ENCODE measurements around the gene WFIKKN2.
"Not testable (repeated sequence)": the region's sequence is repeated elsewhere in the genome, so short reads cannot be mapped to it uniquely, and the experiment has no call there.

WFIKKN2 gene

DNA sequence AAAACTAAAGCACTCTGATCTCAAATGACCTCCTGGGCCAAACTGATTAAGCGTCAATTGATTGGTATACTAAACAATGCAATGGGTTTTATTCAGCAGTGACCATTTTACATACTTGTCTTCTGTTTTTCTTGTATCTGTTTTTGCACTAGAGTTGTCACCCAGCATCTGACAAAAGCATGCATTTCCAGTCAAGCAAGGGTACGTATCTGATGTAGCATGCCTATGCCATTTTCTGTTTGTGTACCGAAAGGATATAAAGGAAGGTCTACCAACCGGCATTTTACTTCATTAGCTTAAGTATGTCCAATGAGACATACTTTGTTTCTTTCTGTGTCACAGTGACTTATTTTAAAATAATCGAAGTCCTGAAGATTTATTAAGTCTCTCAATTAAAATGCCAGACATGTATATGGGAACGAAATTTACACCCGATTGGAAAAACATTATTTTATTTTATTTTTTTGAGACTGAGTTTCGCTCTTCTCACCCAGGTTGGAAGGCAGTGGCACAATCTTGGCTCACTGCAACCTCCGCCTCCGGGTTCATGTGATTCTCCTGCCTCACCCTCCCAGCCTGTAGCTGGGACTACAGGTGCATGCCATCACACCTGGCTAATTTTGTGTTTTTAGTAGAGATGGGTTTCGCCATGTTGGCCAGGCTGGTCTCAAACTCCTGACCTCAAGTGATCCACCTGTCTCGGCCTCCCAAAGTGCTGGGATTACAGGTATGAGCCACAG lies 23.3 kb downstream of the WFIKKN2 start:
- no peak for DNase-seq

DNA sequence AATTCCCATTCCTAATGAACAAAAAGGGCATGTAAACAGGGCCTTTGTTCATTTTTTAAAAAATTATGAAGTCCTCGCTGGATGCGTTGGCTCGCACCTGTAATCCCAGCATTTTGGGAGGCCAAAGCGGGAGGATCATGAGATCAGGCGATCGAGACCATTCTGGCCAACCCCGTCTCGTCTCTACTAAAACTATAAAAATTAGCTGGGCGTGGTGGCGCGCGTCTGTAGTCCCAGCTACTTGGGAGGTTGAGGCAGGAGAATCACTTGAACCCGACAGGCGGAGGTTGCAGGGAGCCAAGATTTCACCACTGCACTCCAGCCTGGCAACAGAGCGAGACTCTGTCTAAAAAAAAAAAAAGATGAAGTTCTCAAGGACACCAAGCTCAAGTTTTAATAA lies 24.3 kb downstream of the WFIKKN2 start:
- not testable (repeated sequence) for DNase-seq

DNA sequence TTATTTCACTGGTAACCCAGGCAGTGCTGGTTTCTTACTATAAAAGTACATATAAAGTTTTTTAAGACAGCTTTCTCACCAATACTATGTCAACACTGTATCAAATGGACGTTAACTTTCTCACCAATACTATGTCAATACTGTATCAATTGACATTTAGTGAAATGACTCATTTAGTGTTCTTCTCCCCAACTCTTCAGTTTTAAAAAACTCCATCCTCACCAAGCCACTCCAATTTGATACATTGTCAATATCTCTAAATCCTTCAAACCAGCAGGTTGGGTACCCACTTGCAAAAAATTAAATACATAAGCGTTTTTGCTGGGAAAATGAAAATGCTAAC lies 25.9 kb downstream of the WFIKKN2 start:
- no peak for DNase-seq

DNA sequence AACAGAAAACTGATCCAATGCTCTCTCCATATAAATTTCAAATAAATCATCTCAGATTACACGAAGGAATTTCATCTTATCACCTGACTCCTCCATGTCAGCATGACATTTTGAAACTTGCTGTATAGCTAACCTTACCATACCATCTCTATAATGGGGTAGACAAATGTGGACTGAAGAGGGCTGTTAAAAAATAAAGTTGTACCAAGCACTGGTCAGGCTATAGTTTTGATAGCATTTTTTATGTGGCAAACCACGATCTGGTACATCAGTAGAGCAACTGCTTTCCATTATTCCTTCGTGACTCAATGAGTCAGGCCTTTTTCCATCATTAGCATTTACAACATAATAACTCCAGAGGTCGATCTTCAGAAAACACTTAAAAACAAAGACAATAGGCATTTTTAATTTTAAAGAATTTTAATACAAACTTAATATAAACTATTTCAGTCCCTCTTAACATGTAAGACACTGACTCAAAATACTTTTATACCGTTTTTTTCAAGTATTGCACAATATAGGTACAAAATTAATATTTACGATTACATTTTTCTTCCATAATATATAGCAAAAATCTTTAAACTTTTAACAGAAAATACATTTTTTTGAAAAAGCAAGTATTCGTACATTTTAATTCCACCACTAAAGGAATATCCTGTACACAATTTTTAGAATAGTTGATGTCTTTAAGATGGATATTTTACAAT lies 26.6 kb downstream of the WFIKKN2 start:
- no peak for DNase-seq

DNA sequence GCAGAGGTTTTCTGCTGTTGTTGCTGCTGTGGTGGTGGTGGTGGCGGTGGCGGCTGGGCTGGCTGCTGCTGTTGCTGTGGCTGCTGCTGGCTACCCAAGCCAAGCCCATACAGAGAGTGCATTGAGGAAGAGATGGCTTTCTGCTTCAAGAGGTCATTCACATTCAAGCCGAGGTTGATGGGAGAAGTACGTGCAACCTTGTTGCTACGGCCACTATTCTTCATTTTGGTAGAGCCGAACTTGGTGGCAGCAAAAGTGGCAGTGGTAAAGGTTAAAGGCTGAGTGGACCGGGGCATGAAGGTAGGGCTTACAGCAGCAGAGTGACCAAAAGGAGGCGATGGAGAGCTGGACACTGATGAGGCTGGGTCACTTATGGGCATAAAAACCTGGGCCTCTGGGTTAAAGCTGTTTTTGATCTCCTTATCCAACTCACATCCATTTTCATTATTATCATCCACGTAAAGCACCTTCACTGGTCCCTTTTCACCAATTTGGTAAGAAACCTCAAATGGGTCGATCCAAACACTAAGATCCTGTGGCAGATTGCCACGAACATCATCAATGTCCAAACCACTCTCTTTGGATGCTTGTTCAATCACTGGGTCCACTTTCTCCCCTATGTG lies 27.9 kb downstream of the WFIKKN2 start:
- peak; percentile 36 for DNase-seq

DNA sequence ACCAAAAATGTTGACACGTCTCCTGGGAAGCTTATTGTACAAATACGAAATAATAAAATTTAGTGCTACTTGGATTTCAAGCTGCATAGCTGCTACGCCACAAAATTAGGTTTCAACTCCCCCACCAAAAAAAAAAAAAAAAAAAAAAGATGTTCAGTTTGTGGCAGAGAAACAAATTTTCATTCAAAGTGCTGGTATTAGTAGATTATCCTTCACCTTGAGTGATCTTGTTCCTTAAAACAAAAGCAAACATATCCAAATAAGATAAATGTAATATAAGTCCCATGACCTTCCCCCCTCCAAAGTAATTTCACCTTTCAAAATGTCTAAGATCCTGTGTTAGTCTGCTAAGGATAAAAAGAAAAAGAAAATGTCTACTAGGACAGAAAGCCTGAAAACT lies 28.5 kb downstream of the WFIKKN2 start:
- DNase-seq, result no peak

DNA sequence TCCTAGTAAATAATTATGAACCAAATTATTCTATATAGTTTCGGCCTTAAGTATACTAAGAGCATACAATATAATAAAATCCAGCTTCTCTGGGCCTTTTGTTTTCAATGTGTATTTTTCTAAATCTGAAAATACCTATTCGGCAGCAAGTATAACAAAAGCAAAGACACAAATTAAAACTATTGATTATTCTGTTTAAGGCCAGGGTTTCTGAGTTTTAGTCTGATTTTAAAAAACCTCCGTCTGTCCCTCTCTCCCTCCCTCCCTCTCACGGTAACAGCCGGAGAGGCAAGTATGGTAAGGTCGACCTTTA lies 29.3 kb downstream of the WFIKKN2 start:
- DNase-seq, result no peak

DNA sequence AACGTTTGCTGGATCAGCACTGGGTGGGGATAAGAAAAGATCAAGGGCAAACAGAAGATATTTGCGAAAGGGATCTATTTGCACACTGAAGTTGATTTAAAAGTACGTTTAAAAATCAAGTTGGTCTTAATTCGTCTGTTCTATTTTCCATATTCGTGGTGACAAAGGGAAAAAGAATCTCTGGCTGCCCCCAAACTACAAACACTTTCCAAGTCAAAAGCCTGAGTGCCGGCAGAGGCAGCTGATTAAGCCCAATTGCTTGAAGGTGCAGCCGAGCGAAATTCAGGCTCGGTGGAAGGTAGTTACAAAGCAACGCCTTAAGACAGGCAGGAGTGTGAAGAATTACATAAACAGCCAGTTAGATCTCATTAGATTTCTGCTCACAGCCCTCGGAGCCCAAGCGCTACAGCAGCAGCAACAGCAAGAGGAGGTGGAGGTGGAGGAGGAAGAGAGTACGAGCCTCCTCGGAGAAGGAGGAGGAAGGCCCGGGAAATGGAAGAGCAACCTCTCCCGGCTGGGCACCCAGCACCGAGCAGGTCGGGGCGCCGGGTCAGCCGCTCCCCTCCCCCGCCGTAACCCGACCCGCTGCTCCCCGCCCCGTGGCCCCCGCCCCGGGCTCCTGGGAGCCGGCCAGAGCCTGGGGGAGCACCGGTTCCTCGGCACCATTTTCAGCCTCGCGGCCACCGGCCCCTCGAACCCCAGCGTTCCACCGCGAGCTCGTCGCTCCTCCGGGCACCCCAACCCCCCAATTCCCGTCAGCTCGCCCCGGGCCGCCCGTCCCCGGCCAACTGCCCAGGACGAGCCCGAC lies 29.9 kb downstream of the WFIKKN2 start:
- peak; percentile 48 for DNase-seq

DNA sequence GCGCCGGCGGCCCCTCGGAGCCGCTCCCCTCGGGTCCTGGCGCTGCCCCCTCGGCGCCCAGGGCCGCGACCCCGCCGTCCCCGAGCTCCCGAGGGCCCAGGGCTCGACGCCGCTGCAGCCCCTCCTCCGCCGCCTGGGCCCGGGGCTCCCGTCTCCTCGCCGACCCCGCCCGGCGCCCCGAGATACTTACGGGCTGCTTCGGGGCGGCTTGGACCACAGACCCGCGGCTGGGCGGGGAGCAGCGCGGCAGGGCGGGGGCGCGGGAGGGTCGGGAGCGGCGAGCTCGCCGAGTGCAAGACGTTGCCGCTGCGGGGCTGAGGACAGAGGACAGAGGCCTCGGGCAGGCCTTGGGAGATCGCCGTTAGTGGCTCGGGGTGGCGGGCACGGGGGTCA lies 30.5 kb downstream of the WFIKKN2 start:
- DNase-seq, result no peak

DNA sequence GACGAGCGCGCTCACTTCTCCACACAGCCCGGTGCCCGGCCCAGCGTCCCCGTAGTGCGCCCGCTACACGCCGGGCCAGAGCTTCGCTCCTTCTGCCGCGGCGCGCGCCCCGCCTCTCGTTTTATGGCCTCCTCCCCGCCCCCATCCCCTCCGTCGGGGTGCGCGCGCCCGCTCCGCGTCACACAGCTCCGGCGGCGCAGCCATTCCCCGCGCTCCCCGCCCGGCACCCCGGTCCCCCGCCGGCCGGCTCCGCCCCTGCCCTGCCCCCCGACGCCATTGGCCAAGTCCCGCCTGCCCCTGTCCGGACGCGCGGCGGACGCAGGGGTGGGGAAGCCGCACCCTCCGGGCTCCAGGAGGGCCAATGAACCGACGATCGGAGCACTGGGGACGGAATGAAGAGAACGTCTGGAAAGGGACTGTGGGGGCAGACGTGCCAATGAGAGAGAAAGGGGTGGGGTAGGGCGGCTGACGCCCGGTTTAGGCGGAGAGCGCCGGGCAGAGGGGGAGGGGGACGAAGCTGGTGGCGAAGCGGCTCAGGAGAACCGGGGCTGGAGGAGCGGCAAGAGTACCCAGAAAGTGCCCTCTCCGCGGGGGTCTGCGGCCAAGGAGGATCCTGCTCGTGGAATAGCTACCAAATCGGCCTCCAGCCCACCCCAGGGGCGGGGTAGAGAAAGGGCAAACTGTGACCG lies 31.0 kb downstream of the WFIKKN2 start, which contains the start of gene TOB1:
TOB1 (minus strand) TSS at position 94 of the 689 bp plus-strand sequence. CDS start 2,337 bp downstream, outside the sequence.
- peak; percentile 97 for DNase-seq

DNA sequence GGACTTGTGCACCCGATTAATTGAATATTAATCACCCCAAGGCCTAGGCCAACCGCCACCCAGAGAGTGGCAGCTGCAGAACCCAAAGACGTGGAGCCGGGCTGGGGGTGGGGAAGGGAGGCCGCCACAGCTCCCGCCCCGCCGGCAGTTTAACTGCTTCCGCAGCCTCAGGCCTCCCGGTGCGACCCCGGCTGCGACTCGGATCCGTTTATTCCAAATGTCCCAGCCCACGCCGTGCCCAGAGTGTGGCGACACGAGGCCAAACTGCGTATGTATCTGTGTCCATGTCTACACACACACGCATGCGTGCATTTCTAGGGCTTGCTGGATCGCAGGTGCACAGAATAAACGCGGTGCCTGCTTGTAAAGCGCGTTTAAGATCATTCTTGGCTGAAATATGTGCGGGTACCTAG lies 31.6 kb downstream of the WFIKKN2 start:
- DNase-seq, result no peak

DNA sequence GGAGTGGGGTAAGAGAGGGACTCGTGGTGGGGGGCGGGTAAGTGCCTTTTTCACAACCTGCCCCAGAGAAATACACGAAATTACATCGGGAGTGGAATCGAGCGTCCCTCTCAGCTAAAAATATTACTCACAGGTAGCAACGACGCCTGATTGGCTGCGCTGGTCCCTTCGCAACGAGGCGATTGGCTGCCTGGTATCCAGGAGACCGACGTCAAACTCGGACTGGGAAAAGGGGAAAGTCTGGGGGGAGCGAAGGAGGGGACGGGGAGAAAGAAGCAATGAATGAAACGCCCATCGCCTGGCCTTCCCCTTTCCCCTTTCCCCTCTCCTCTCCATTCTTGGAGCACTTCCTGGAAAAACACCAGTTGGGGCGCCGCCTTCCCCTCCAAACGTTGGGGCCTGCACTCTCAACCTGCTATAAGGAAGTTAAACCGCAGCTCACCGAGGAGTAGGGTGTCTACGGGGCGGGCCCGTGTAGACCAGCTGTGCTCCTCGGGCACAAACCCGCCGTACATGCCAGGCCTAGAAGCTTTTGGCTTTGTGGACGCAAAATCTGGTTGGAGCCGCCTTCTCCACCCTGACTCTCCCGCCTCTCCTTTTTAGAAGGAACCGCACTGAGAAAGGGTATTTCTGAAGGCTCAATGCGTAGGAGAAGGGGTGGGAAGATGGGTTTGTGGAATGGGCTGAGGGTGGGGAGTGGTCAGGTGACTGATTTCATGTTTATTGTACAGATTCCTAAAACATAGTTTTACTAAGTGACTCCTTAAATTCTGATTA lies 32.2 kb downstream of the WFIKKN2 start:
- DNase-seq, result peak; percentile 89

DNA sequence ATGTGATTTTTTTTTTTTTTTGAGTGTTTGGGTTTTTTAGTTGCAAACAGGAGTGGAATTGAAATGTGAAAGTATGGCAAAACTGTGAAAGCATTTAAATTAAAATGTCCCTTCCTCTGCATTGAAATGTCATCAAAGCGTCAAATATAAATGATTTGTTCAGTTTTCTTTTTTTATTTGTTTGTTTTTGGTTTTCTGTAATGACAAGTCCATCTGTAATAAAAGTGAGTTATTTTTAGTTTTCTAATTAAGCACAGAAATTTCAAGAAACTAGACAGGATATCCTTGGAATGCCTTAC lies 32.7 kb downstream of the WFIKKN2 start:
- no peak for DNase-seq

DNA sequence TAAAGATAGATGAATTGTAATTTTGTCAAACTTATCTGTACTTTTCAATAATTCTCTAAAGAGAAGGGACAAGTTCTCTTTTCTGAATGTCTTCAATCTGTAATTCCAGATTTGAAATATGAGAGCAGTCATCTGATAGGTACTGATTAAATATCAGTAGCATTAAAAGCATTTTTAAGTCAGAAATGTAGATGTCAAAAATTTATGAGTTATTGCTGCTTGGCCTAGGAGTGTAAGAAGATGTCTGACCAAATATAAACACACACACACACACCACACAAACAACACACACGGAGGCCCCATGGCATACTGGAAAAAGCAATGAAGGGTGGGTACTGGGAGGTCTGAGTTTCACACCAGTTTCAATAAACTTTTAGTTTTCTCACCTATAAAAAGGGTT lies 33.2 kb downstream of the WFIKKN2 start:
- DNase-seq, result no peak

DNA sequence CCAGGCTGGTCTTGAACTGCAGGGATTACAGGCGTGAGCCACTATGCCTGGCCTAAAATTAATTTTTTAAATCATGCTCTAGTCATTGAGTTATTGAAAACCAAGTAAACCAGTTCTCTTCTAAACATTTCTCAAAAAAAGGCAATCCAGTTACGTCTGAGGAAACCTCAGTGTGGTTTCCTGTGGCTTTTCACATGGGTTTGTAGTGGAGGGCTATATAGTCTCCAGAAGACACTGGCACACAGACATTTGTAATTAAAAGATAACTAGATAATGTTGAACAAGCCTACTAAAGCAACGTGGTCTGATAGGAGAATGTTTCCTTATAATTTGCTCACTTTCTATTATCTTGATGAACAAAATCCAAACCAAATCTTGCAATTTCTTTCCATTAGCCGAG lies 36.0 kb downstream of the WFIKKN2 start:
- peak; percentile 17 for DNase-seq

DNA sequence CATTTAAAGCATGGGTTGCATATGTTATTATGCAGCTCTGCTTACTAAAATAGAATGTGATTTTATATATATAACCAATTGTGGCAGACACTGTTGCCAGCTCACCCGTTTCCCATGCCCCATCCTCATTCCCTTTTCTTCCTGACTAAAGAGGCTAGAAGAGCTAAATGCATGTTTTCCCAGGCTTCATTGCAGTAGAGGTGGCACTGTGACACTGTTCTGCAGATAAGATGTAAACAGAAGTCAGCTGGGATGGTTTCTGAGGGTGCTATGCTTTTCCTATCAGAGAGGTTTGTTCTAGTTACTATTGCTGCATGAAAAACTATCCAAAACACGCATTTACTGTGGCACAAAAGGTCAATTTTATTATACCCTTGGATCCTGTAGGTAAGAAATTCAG lies 36.5 kb downstream of the WFIKKN2 start:
- no peak for DNase-seq

DNA sequence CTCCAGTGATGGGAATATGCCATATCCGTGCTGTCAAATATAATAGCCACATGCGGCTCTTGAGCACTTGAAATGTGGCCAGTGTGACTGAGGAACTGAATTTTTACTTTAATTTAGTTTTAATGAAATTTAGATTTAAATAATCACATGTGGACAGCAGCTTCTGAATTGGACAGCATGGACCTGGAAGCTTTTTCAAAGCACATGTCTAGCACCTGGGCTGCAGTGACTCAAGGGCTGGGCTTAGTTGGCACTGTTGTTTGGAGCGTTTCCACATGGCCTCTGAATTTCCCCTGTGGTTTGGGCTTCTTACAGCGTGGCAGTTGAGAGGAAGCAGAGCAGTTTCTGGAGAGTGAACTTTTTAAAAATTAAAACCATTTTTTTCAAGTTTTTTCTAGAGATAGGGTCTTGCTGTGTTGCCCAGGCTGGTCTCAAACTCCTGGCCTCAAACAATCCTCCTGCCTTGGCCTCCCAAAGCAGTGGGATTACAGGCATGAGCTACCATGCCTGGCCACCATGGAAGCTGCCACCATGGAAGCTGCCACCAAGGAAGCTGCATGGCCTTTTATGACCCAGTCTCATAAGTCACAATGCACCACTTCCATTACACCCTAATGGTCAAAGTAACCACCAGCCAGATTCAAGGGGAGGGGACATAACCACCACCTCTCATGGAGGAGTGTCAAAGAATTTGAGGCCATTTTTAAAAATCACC lies 37.5 kb downstream of the WFIKKN2 start:
- DNase-seq, result peak; percentile 47

DNA sequence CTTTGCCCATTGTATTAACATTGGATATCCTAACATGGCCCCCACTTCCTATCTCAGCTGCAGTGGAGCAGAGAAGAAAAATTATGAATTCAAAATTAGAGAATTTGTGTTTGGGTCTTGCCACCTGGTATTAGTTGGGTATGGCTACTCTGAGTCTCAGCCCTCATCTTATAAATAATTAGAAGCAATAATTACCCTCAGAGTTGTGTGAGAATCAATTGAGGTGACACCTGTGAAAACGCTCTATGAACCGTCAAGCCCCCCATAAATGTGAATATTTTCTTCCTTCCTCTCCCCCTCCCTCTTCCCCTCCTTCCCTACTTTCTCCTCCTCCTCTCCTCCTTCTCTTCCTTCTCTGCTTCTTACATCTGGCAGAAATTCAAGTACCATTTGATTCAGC lies 39.7 kb downstream of the WFIKKN2 start:
- no peak for DNase-seq

DNA sequence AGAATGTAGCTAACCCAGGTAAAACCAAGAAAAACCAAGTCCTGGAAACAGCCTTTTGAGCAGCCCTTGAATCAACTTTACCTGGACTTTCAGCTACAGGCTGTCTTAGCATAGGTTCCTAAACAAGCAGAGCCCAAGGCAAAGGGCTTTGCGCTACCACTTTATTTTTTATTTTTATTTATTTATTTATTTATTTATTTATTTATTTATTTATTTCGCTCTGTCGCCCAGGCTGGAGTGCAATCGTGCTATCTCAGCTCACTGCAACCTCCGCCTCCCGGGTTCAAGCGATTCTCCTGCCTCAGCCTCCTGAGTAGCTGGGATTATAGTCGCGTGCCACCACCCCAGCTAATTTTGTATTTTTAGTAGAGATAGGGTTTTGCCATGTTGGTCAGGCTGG lies 41.7 kb downstream of the WFIKKN2 start:
- DNase-seq, result not testable (repeated sequence)

DNA sequence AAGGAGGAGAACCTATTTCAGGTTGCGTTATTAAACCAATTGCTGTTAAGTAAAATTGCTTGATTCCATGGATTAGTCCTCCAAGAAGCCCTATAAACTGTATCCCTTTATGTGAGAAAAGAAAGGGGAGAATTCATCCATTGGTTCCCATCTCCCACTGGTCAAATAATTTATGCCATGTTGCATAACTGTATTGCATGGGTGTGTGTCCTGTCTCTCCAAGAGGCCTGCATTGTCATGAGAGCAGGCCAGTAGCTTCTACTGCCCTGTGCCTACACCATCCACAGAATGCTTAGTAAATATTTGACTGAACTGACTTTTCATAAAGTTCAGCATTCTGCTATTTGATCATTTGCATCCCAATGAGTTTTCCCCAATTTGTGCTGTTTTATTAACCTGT lies 42.5 kb downstream of the WFIKKN2 start:
- DNase-seq, result no peak

DNA sequence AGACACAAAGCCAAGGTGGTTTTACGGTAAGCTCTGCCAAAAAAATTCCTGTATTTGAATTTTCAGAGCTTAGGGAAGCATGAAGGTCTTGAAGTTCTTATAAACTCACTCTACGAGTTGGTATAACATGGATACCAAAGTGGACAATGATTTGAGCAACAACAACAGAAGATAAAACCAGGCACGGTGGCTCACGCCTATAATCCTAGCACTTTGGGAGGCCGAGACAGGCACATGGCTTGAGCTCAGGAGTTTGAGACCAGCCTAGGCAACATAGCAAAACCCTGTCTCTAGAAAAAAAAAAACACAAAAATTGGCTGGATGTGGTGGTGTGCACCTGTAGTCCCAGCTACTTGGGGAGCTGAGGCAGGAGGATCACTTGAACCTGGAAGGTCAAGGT lies 43.7 kb downstream of the WFIKKN2 start:
- DNase-seq, result no peak

DNA sequence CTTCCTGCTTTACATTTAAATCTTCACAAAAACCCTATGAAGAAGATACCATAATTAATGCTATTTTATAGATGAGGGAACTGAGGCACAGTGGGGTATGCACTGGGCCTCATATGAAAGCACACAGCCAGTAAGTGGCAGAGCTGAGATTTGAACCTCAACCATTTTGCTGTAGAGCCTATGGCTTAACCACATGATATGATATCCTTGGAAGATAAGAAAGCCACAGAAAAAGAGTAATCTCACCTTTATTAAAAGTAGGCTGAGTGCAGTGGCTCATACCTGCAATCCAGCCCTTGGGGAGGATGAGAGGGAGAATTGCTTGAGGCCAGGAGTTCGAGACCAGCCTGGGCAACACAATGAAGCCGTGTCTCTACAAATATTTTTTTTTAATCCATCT lies 45.8 kb downstream of the WFIKKN2 start:
- DNase-seq, result no peak

Measured in CD4-positive, alpha-beta T cell treated with Interferon gamma for 1 hour (primary cell).